Activated T-cell treated with anti-CD3 and anti-CD28 coated beads, Interleukin-2, amount 50 U/mL, for 24 hours (primary cell): ENCODE data around the gene GATA3.

Source experiments
- DNase-seq: peaks from one replicate; pipeline ENCODE4 v3.0.0-alpha.2; 2020
- H3K27ac Mint-ChIP-seq: 2 replicates; pipeline ENCODE4 v1.8.0; 2020; ENCODE audit warnings: mild to moderate bottlenecking, mixed read lengths
- H3K27me3 Mint-ChIP-seq: 2 replicates; pipeline ENCODE4 v1.8.0; 2020; ENCODE audit warnings: mixed read lengths
- H3K36me3 Mint-ChIP-seq: 2 replicates; pipeline ENCODE4 v1.8.0; 2020; ENCODE audit warnings: low read depth, mixed read lengths
- H3K4me1 Mint-ChIP-seq: 2 replicates; pipeline ENCODE4 v1.8.0; 2020; ENCODE audit warnings: low read depth, mixed read lengths
- H3K4me3 Mint-ChIP-seq: 2 replicates; pipeline ENCODE4 v1.8.0; 2020; ENCODE audit warnings: mild to moderate bottlenecking, moderate library complexity, mixed read lengths
- H3K9me3 Mint-ChIP-seq: 2 replicates; pipeline ENCODE4 v1.8.0; 2020; ENCODE audit warnings: mixed read lengths

Gene GATA3

DNA sequence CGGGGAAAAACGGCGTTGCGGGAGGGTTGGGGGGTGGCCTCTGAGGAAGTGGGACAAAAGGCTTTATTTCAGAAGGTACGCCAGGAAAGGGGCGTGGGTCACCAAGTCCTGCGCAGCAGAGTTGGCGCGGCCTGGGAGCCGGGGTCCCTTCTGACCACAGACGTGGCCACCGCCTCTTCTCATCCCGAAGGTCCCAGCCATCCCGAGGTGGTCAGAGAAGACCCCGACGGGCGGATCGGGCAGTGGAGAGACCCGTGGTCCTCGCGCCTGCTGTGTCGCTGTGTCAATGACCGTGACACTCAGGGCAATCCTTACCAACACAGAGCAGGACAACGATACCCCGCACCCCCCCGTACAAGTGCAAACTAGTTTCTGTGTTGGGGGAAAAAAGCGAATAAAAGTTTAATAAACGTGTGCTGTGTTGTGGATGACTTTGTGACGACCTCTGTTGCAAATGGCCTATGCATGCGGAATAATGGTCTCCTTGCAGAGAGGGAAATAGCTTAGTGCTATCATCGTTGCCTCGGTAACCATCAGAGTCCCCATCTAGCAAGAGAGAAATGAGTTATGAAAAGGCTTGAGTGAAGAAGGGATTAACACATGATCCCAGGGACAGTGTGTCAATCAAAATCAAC, 19.4 kb upstream of the GATA3 start:
- DNase-seq, result peak; percentile 39
- Mint-ChIP-seq H3K36me3 (no peaks in the 10 kb centered on the region), H3K27me3 (peaks cover 88% of the 10 kb centered on the region), H3K27ac (peak overlapping the region; percentile 53), H3K4me3 (peak overlapping the region; percentile 37), H3K4me1 (peaks cover 28% of the 10 kb centered on the region), H3K9me3 (no peaks in the 10 kb centered on the region)

DNA sequence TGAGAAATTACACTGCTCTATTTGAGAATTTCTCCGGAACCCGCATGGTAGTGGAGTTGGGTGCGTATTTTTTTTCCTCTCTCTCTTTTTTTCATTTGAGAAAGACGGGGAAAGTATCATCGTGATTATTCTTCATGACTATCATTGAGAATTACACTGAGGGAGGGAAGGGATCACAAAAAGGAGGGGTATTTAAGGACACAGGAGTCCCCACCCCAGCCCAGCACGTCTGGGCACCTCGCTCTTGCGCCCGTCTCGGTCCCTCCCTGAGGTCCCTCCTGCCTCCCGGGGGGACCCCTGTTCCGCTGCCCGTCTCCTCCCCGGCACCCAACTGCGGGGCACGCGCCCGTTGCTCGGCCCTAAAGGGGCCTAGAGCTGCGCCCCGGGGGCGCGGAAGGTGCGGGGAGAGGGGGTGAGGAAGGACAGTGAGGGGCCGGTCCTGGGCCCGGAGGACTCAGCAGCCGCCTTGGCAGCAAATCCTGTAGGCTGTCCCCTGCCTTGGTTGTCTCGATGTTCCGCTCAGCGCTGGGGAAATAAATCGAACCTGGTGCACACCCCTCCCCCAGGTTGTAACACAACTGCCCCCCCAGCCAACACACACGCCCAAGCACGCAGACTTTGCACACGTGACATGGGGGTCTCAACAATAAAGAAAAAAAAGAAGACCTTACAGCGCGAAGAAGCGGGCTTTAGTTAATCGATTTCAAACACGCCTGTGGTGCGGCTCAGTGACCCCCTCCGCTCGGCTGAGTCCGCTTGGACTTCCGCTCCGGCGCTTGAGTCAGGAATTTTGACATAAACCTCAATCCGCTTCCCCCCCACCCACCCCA, 18.6 kb upstream of the GATA3 start:
- peaks cover 28% of the 10 kb centered on the region for H3K4me1 Mint-ChIP-seq
- DNase-seq, result peak; percentile 35
- peaks cover 90% of the 10 kb centered on the region for H3K27me3 Mint-ChIP-seq
- no peaks in the 10 kb centered on the region for H3K36me3 Mint-ChIP-seq
- H3K27ac Mint-ChIP-seq, result peak overlapping the region; percentile 53
- no peaks in the 10 kb centered on the region for H3K9me3 Mint-ChIP-seq
- H3K4me3 Mint-ChIP-seq, result peak overlapping the region; percentile 37

- no peaks in the 10 kb centered on the region for H3K36me3 Mint-ChIP-seq
- peaks cover 89% of the 10 kb centered on the region for H3K27me3 Mint-ChIP-seq
- peaks cover 32% of the 10 kb centered on the region for H3K4me1 Mint-ChIP-seq
- no peaks in the 10 kb centered on the region for H3K9me3 Mint-ChIP-seq
- DNase-seq, result peak; percentile 34
- peak overlapping the region; percentile 44 for H3K27ac Mint-ChIP-seq
- no peak overlapping the region for H3K4me3 Mint-ChIP-seq
These were observed 17.8 kb upstream of the GATA3 start for GRCh38 chr10:8036506-8037198.

DNA sequence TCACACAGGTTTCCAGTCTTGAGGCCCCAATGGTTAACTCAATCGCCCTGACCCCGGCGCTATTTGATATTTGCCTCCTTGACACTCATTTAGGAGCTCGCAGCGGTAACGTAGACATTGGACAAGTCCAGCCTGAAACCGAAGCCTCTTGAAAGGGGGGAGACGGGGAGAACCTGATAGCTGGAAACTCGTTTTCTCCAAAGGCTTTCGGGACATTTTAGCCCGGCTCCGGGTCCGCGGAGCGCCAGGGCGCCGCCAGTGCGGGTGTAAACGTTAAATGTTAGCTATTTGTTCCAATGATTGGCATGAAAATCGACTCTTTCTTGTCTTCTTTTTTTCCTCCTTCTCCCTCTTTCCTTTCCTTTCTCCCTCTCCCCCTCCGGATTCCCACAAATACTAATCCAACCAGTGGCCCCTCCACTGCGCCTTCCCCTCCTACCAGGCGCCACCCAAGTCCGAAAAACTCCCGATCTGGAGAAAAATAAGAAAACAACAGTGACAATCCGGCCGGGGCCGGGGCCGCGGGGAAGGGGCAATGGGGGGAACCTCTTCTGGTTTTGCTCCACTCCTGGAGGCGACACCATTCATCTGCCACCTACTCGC, 17.2 kb upstream of the GATA3 start:
- peak overlapping the region; percentile 44 for H3K27ac Mint-ChIP-seq

GRCh38 chr10:8037941-8038894, 16.3 kb upstream of the GATA3 start:
- Mint-ChIP-seq H3K4me3 (no peak overlapping the region), H3K27me3 (peaks cover 92% of the 10 kb centered on the region), H3K36me3 (no peaks in the 10 kb centered on the region), H3K4me1 (peaks cover 47% of the 10 kb centered on the region), H3K27ac (peak overlapping the region; percentile 17), H3K9me3 (no peaks in the 10 kb centered on the region)
- DNase-seq, result peak; percentile 37

More for the DNA sequence above, 17.2 kb upstream of the GATA3 start:
- Mint-ChIP-seq H3K4me1 (peaks cover 38% of the 10 kb centered on the region), H3K36me3 (no peaks in the 10 kb centered on the region), H3K4me3 (peak overlapping the region; percentile 27), H3K27me3 (peaks cover 91% of the 10 kb centered on the region), H3K9me3 (no peaks in the 10 kb centered on the region)
- peak; percentile 40 for DNase-seq

DNA sequence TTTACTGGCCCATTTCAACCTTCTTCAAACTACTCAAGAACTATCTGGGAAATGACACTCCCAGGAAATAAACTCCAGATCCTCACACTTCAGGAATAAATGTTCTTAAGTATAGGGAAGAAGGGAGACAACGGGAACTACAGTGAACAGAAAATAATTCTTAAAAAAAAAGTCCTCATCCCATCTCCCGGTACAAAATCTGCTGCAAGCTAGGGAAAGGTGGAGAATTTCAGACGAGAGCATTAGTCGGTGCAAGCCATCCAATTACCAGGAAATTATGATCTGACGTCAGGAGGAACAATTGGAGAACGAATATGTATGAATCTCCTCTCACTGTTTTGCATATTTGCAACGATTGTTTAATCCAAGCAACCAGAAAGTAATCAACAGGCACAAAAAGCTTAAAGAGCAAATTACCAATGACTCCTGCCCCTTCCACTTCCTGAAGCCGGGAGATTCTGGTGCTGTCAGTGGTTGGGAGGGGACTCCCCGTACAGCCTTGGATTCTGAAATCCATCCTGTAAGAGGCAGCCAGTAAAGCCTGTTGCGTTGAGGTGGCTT, 15.1 kb upstream of the GATA3 start:
- Mint-ChIP-seq H3K4me3 (no peak overlapping the region), H3K4me1 (peaks cover 53% of the 10 kb centered on the region), H3K27me3 (peaks cover 93% of the 10 kb centered on the region), H3K27ac (no peak overlapping the region), H3K9me3 (no peaks in the 10 kb centered on the region), H3K36me3 (no peaks in the 10 kb centered on the region)
- no peak for DNase-seq

DNA sequence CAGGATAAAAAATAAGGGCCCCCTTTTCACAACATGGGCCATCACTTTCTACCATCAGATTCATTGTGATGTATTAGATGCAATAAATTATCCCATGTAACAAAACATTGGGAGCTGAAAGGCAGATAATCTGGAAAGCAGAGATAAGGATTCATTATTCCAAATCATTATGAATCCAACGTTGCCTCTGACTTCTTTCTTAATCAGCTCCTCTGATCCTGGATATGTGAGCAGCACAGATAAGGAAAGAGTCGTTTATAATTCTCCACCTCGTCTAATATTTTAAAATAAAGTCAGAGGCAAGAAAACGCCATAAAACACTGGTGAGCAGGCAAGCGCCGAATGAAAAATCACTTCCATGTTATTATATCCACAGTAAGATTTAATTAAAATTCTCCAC, 13.8 kb upstream of the GATA3 start:
- Mint-ChIP-seq H3K4me3 (no peak overlapping the region), H3K27me3 (peaks cover 96% of the 10 kb centered on the region), H3K36me3 (no peaks in the 10 kb centered on the region), H3K4me1 (peaks cover 56% of the 10 kb centered on the region), H3K27ac (no peak overlapping the region), H3K9me3 (no peaks in the 10 kb centered on the region)
- no peak for DNase-seq

GRCh38 chr10:8041284-8041991, 13.1 kb upstream of the GATA3 start:
- peaks cover 99% of the 10 kb centered on the region for H3K27me3 Mint-ChIP-seq
- H3K27ac Mint-ChIP-seq, result no peak overlapping the region
- H3K4me1 Mint-ChIP-seq, result peaks cover 61% of the 10 kb centered on the region
- H3K36me3 Mint-ChIP-seq, result no peaks in the 10 kb centered on the region
- H3K9me3 Mint-ChIP-seq, result no peaks in the 10 kb centered on the region
- no peak for DNase-seq
- no peak overlapping the region for H3K4me3 Mint-ChIP-seq

DNA sequence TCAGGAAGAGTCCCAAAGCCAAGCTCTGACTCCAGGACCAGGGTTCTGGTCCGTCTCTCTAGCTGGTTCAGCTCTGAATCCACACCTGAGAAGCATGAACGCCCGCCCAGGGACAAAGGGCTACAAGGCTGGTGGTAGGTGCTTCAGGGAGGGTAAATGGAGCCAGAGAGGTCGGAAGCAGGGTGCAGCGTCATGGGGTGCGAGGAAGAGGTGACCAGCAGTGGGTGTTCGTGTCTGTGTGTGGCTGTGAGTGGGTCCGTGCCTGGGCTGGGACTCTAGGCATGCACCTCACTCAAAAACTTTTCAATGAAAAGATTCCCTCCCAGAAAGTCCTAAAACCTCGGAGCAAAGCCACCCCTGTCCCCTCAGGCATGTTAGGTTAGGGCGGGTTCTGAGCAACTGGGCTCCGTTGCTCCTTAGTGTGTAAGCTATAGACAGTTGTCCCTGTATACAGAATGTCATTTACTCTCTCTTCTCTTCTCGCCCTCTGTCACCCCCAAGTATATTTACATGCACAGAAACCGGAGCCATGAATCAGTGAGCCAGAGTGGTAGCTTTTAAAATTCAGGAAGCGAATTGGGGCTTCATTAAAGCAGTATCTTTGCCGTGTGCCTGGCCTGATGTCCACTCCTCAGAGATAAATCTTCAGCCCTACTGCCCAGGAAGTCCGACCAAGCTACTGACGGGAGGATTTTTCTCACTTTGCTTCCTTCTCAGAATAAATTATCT, 12.3 kb upstream of the GATA3 start:
- peak; percentile 38 for DNase-seq
- peaks cover 99% of the 10 kb centered on the region for H3K27me3 Mint-ChIP-seq
- H3K36me3 Mint-ChIP-seq, result no peaks in the 10 kb centered on the region
- no peak overlapping the region for H3K4me3 Mint-ChIP-seq
- H3K4me1 Mint-ChIP-seq, result peaks cover 66% of the 10 kb centered on the region
- no peaks in the 10 kb centered on the region for H3K9me3 Mint-ChIP-seq
- H3K27ac Mint-ChIP-seq, result no peak overlapping the region

DNA sequence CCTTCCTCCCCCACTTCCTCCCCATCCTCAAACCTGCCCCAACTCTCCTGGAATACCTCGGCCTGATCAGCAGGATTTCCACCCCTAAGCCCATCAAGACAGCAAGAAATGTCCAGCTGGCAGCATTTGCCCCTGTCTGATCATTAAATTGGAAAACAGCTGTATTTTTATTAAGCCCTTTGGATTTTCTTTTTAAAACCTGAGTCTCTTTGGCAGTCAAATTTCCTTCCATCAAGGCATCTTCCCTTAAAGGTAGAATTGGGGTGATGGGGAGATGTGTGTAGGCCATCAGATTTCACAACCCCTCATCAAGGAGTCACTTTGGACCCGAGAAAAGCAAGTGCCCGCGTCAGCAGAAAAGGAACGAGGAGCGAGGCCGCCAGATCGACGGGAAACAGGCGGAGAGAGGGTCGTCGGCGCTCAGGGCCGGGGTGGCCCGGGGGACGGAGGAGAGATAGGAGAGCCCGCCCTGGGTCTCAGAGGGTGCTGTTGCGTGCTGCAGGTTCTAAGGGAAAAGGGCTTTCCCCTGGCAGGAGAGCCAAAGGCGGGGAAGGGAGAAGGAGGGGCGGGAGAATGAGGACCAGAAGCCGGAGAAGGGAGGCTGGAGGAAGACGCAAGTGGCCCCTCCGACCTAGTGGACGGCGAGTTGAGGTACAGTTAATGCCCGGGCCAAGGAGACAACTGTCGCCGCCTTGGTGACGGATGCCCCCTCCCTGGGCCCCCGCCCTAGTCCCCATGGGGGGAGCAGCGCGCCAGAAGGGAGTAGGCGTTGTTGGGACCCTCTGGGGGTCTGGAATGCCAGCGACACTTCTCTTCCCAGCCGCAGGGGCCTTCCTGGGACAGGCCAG, 11.5 kb upstream of the GATA3 start:
- Mint-ChIP-seq H3K36me3 (no peaks in the 10 kb centered on the region), H3K9me3 (no peaks in the 10 kb centered on the region), H3K4me3 (no peak overlapping the region), H3K27me3 (peaks cover 99% of the 10 kb centered on the region), H3K4me1 (peaks cover 67% of the 10 kb centered on the region), H3K27ac (no peak overlapping the region)
- peak; percentile 42 for DNase-seq

- H3K27me3 Mint-ChIP-seq, result peaks cover 99% of the 10 kb centered on the region
- H3K36me3 Mint-ChIP-seq, result no peaks in the 10 kb centered on the region
- H3K4me3 Mint-ChIP-seq, result peak overlapping the region; percentile 16
- DNase-seq, result peak; percentile 58
- H3K4me1 Mint-ChIP-seq, result peaks cover 72% of the 10 kb centered on the region
- peak overlapping the region; percentile 24 for H3K27ac Mint-ChIP-seq
- no peaks in the 10 kb centered on the region for H3K9me3 Mint-ChIP-seq
These were observed 10.8 kb upstream of the GATA3 start for GRCh38 chr10:8043569-8044306.
